Stimulated activated naive B cell treated with anti-CD40 and anti-IgM and Interleukin-4, amounts not matched to agents 10 μg/mL and 1 μg/mL and 100 μg/mL, for 72 hours (primary cell): ENCODE data around the gene ITGB5.

Experiments used
- ATAC-seq, 2 donors: fragments of 150-1000 bp; cut with Tn5 transposase; replicated peaks; 2 replicates each; pipeline ENCODE4 v1.10.0; 2021; ENCODE audit warnings: moderate library complexity in 1 of 2
- DNase-seq: peaks from one replicate; pipeline ENCODE4 v3.0.0; 2021
- H3K27ac Mint-ChIP-seq: one replicate; pipeline ENCODE4 v1.8.0; 2022; ENCODE audit warnings: mild to moderate bottlenecking, mixed read lengths
- H3K27me3 Mint-ChIP-seq, 2 donors: one replicate each; pipeline ENCODE4 v1.8.0; 2022; ENCODE audit warnings: mixed read lengths in 2 of 2
- H3K36me3 Mint-ChIP-seq, 2 donors: one replicate each; pipeline ENCODE4 v1.8.0; 2022; ENCODE audit warnings: mixed read lengths in 2 of 2, mild to moderate bottlenecking in 1 of 2
- H3K4me1 Mint-ChIP-seq, 2 donors: one replicate each; pipeline ENCODE4 v1.8.0; 2022; ENCODE audit warnings: mixed read lengths in 2 of 2, mild to moderate bottlenecking in 1 of 2
- H3K4me3 Mint-ChIP-seq, 2 donors: one replicate each; pipeline ENCODE4 v1.8.0; 2022; ENCODE audit warnings: mild to moderate bottlenecking in 2 of 2, mixed read lengths in 2 of 2, moderate library complexity in 1 of 2
- H3K9me3 Mint-ChIP-seq, 2 donors: one replicate each; pipeline ENCODE4 v1.8.0; 2022; ENCODE audit warnings: mixed read lengths in 2 of 2, mild to moderate bottlenecking in 1 of 2

The ITGB5 gene

GRCh38 chr3:124860599-124860998 is 26.6 kb downstream of the ITGB5 start:
- H3K27me3 Mint-ChIP-seq, result peaks cover 9 to 20% of the 10 kb centered on the region in 2 donors
- no peaks in the 10 kb centered on the region for H3K9me3 Mint-ChIP-seq
- DNase-seq (no peak), ATAC-seq (no peak)
- H3K4me1 Mint-ChIP-seq, result no peaks in the 10 kb centered on the region
- no peak overlapping the region for H3K27ac Mint-ChIP-seq
- H3K4me3 Mint-ChIP-seq, result no peak overlapping the region
- H3K36me3 Mint-ChIP-seq, result no peaks in the 10 kb centered on the region

GRCh38 chr3:124859025-124859424 is 28.1 kb downstream of the ITGB5 start:
- DNase-seq, result no peak
- H3K9me3 Mint-ChIP-seq, result no peaks in the 10 kb centered on the region
- no peak overlapping the region for H3K27ac Mint-ChIP-seq
- no peaks in the 10 kb centered on the region for H3K36me3 Mint-ChIP-seq
- no peak for ATAC-seq
- H3K27me3 Mint-ChIP-seq, result peaks cover 11 to 23% of the 10 kb centered on the region in 2 donors
- no peak overlapping the region for H3K4me3 Mint-ChIP-seq
- no peaks in the 10 kb centered on the region for H3K4me1 Mint-ChIP-seq

- DNase-seq (no peak), ATAC-seq (no peak)
- Mint-ChIP-seq H3K27me3 (peaks cover 11 to 23% of the 10 kb centered on the region in 2 donors), H3K4me3 (no peak overlapping the region), H3K4me1 (no peaks in the 10 kb centered on the region), H3K9me3 (no peaks in the 10 kb centered on the region), H3K27ac (no peak overlapping the region), H3K36me3 (no peaks in the 10 kb centered on the region)
Measured at GRCh38 chr3:124858275-124858674, 28.9 kb downstream of the ITGB5 start.

- H3K9me3 Mint-ChIP-seq, result no peaks in the 10 kb centered on the region
- no peaks in the 10 kb centered on the region for H3K4me1 Mint-ChIP-seq
- no peak for DNase-seq
- peaks cover 19 to 31% of the 10 kb centered on the region in 2 donors for H3K27me3 Mint-ChIP-seq
- no peak for ATAC-seq
- no peak overlapping the region for H3K4me3 Mint-ChIP-seq
- H3K36me3 Mint-ChIP-seq, result no peaks in the 10 kb centered on the region
- no peak overlapping the region for H3K27ac Mint-ChIP-seq
Measured at GRCh38 chr3:124856677-124857076, 30.5 kb downstream of the ITGB5 start.

GRCh38 chr3:124854009-124854408 is 33.2 kb downstream of the ITGB5 start:
- DNase-seq (no peak), ATAC-seq (no peak)
- Mint-ChIP-seq H3K27ac (no peak overlapping the region), H3K27me3 (peaks cover 25 to 33% of the 10 kb centered on the region in 2 donors), H3K9me3 (no peaks in the 10 kb centered on the region), H3K4me1 (no peaks in the 10 kb centered on the region), H3K36me3 (no peaks in the 10 kb centered on the region), H3K4me3 (no peak overlapping the region)

- no peaks in the 10 kb centered on the region for H3K9me3 Mint-ChIP-seq
- DNase-seq (no peak), ATAC-seq (no peak)
- H3K36me3 Mint-ChIP-seq, result no peaks in the 10 kb centered on the region
- no peaks in the 10 kb centered on the region for H3K4me1 Mint-ChIP-seq
- H3K4me3 Mint-ChIP-seq, result no peak overlapping the region
- no peak overlapping the region for H3K27ac Mint-ChIP-seq
- peaks cover 27 to 31% of the 10 kb centered on the region in 2 donors for H3K27me3 Mint-ChIP-seq
Measured at GRCh38 chr3:124853446-124853845, 33.7 kb downstream of the ITGB5 start.

GRCh38 chr3:124851905-124852304 is 35.3 kb downstream of the ITGB5 start:
- no peak overlapping the region for H3K27ac Mint-ChIP-seq
- DNase-seq, result no peak
- peaks cover 26 to 27% of the 10 kb centered on the region in 2 donors for H3K27me3 Mint-ChIP-seq
- no peak for ATAC-seq
- no peaks in the 10 kb centered on the region for H3K4me1 Mint-ChIP-seq
- H3K36me3 Mint-ChIP-seq, result no peaks in the 10 kb centered on the region
- no peak overlapping the region for H3K4me3 Mint-ChIP-seq
- H3K9me3 Mint-ChIP-seq, result no peaks in the 10 kb centered on the region

GRCh38 chr3:124851136-124851535 is 36.0 kb downstream of the ITGB5 start:
- Mint-ChIP-seq H3K4me1 (no peaks in the 10 kb centered on the region), H3K27me3 (peaks cover 26 to 27% of the 10 kb centered on the region in 2 donors), H3K9me3 (no peaks in the 10 kb centered on the region), H3K27ac (no peak overlapping the region), H3K36me3 (no peaks in the 10 kb centered on the region), H3K4me3 (no peak overlapping the region)
- no peak for DNase-seq
- ATAC-seq, result no peak

- Mint-ChIP-seq H3K4me3 (no peak overlapping the region), H3K27me3 (peaks cover 22% of the 10 kb centered on the region in 2 donors), H3K36me3 (no peaks in the 10 kb centered on the region), H3K27ac (no peak overlapping the region), H3K9me3 (no peaks in the 10 kb centered on the region), H3K4me1 (no peaks in the 10 kb centered on the region)
- DNase-seq (no peak), ATAC-seq (no peak)
Measured at GRCh38 chr3:124850633-124851032, 36.5 kb downstream of the ITGB5 start.

GRCh38 chr3:124850212-124850611 is 37.0 kb downstream of the ITGB5 start:
- Mint-ChIP-seq H3K27me3 (peaks cover 18 to 20% of the 10 kb centered on the region in 2 donors), H3K9me3 (no peaks in the 10 kb centered on the region), H3K4me1 (no peaks in the 10 kb centered on the region), H3K36me3 (no peaks in the 10 kb centered on the region), H3K27ac (no peak overlapping the region), H3K4me3 (no peak overlapping the region)
- DNase-seq (no peak), ATAC-seq (no peak)

- H3K27me3 Mint-ChIP-seq, result peaks cover 18 to 20% of the 10 kb centered on the region in 2 donors
- H3K9me3 Mint-ChIP-seq, result no peaks in the 10 kb centered on the region
- no peaks in the 10 kb centered on the region for H3K4me1 Mint-ChIP-seq
- H3K27ac Mint-ChIP-seq, result no peak overlapping the region
- H3K4me3 Mint-ChIP-seq, result no peak overlapping the region
- DNase-seq (no peak), ATAC-seq (no peak)
- H3K36me3 Mint-ChIP-seq, result no peaks in the 10 kb centered on the region
Measured at GRCh38 chr3:124848300-124848699, 38.9 kb downstream of the ITGB5 start.

GRCh38 chr3:124847863-124848262 is 39.3 kb downstream of the ITGB5 start:
- no peak for DNase-seq
- H3K4me1 Mint-ChIP-seq, result no peaks in the 10 kb centered on the region
- peaks cover 18 to 20% of the 10 kb centered on the region in 2 donors for H3K27me3 Mint-ChIP-seq
- ATAC-seq, result no peak
- H3K36me3 Mint-ChIP-seq, result no peaks in the 10 kb centered on the region
- H3K9me3 Mint-ChIP-seq, result no peaks in the 10 kb centered on the region
- H3K27ac Mint-ChIP-seq, result no peak overlapping the region
- H3K4me3 Mint-ChIP-seq, result no peak overlapping the region

- peaks cover 14 to 19% of the 10 kb centered on the region in 2 donors for H3K27me3 Mint-ChIP-seq
- DNase-seq (no peak), ATAC-seq (no peak)
- no peaks in the 10 kb centered on the region for H3K36me3 Mint-ChIP-seq
- no peaks in the 10 kb centered on the region for H3K9me3 Mint-ChIP-seq
- H3K4me3 Mint-ChIP-seq, result no peak overlapping the region
- H3K27ac Mint-ChIP-seq, result no peak overlapping the region
- H3K4me1 Mint-ChIP-seq, result no peaks in the 10 kb centered on the region
Measured at GRCh38 chr3:124847051-124847450, 40.1 kb downstream of the ITGB5 start.

- Mint-ChIP-seq H3K36me3 (no peaks in the 10 kb centered on the region), H3K27ac (no peak overlapping the region), H3K27me3 (peaks cover 11 to 17% of the 10 kb centered on the region in 2 donors), H3K4me3 (no peak overlapping the region), H3K4me1 (no peaks in the 10 kb centered on the region), H3K9me3 (no peaks in the 10 kb centered on the region)
- DNase-seq (no peak), ATAC-seq (no peak)
Measured at GRCh38 chr3:124846189-124846588, 41.0 kb downstream of the ITGB5 start.

- DNase-seq (no peak), ATAC-seq (no peak)
- H3K36me3 Mint-ChIP-seq, result no peaks in the 10 kb centered on the region
- no peak overlapping the region for H3K27ac Mint-ChIP-seq
- no peak overlapping the region for H3K4me3 Mint-ChIP-seq
- no peaks in the 10 kb centered on the region for H3K4me1 Mint-ChIP-seq
- peaks cover 13 to 20% of the 10 kb centered on the region in 2 donors for H3K27me3 Mint-ChIP-seq
- H3K9me3 Mint-ChIP-seq, result no peaks in the 10 kb centered on the region
Measured at GRCh38 chr3:124845406-124845805, 41.8 kb downstream of the ITGB5 start.
